ENCODE measurements around the gene TLR10. TPM values are rescaled to one million over a fixed set of nuclear protein-coding genes. Genes with fewer than 3 reads are reported as not detected.

TLR10 gene
- total RNA-seq, 1 donor from 2014 or later = not detected

DNA sequence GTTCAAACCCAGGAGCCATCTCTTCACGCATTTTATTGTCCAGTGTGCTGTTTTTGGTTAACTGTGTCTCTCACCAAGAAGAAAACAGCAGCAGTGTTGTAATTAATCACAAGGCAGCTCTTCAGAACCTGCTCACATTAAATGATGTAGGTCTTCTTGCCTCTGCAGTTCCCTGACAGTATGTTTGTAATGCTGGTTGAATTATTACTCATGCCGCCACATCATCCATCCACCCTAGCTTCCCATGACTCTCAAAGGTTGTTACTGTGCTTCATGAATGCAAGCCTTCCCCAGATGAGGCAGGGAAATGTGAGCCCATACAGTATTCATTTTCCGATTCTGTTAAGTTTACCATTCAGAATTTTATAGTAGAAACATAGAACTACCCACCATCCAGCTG, 17.4 kb downstream of the TLR10 start:
- H3K27me3 Mint-ChIP-seq (ENCODE audit: low read depth, unreplicated experiment) = no peaks in the 10 kb centered on the region
- TF ChIP-seq EZH2 (IDR thresholded peaks at IDR 0.05; ENCODE audit: insufficient read depth, low read length) (no peak), CTCF (IDR thresholded peaks at IDR 0.05; ENCODE audit: insufficient read depth, low read depth, low read length) (no peak)
- peak; percentile 69 for DNase-seq (ENCODE audit: low read depth)

GRCh38 chr4:38764277-38764676, 18.5 kb downstream of the TLR10 start:
- Histone ChIP-seq H3K27ac (ENCODE audit: low read depth, low read length) (no peak overlapping the region), H2AFZ (ENCODE audit: low read depth, low read length) (no peak overlapping the region), H3K4me3 (ENCODE audit: insufficient read depth, low read depth, low read length) (no peak overlapping the region), H3K79me2 (ENCODE audit: insufficient read depth, low read length) (no peaks in the 10 kb centered on the region), H4K20me1 (ENCODE audit: insufficient read depth, low read length) (no peaks in the 10 kb centered on the region), H3K9me3 (ENCODE audit: insufficient read depth, low read depth, low read length) (no peaks in the 10 kb centered on the region), H3K4me2 (ENCODE audit: low read length) (no peak overlapping the region), H3K9ac (ENCODE audit: low read length) (no peak overlapping the region), H3K36me3 (ENCODE audit: insufficient read depth, low read length) (no peaks in the 10 kb centered on the region), H3K4me1 (ENCODE audit: insufficient read depth, low read length) (peaks cover 2% of the 10 kb centered on the region), H3K27me3 (ENCODE audit: insufficient read depth, low read length) (no peaks in the 10 kb centered on the region)
- no peaks in the 10 kb centered on the region for H3K27me3 Mint-ChIP-seq (ENCODE audit: low read depth, unreplicated experiment)
- no peaks in the 10 kb centered on the region for H3K36me3 Mint-ChIP-seq (ENCODE audit: low read depth, unreplicated experiment)
- H3K27ac Mint-ChIP-seq (ENCODE audit: unreplicated experiment) = no peak overlapping the region
- peaks cover 6% of the 10 kb centered on the region for H3K4me1 Mint-ChIP-seq (ENCODE audit: low read depth, unreplicated experiment)
- TF ChIP-seq CTCF (IDR thresholded peaks at IDR 0.05; ENCODE audit: insufficient read depth, low read depth, low read length) = no peak
- no peak for TF ChIP-seq EZH2 (IDR thresholded peaks at IDR 0.05; ENCODE audit: insufficient read depth, low read length)
- no peaks in the 10 kb centered on the region for H3K9me3 Mint-ChIP-seq (ENCODE audit: unreplicated experiment)
- FAIRE-seq (no peak), DNase-seq (ENCODE audit: low read depth) (no peak)
- H3K4me3 Mint-ChIP-seq (ENCODE audit: unreplicated experiment) = no peak overlapping the region

More for the DNA sequence above, 17.4 kb downstream of the TLR10 start:
- H2AFZ ChIP-seq (ENCODE audit: low read depth, low read length) = peak overlapping the region; percentile 1
- H3K9me3 ChIP-seq (ENCODE audit: insufficient read depth, low read depth, low read length) = no peaks in the 10 kb centered on the region
- no peaks in the 10 kb centered on the region for H3K27me3 ChIP-seq (ENCODE audit: insufficient read depth, low read length)
- FAIRE-seq = peak; percentile 34
- no peaks in the 10 kb centered on the region for H3K79me2 ChIP-seq (ENCODE audit: insufficient read depth, low read length)
- no peak overlapping the region for H3K4me3 Mint-ChIP-seq (ENCODE audit: unreplicated experiment)
- H3K4me1 ChIP-seq (ENCODE audit: insufficient read depth, low read length) = peaks cover 2% of the 10 kb centered on the region
- peaks cover 6% of the 10 kb centered on the region for H3K4me1 Mint-ChIP-seq (ENCODE audit: low read depth, unreplicated experiment)
- H3K9ac ChIP-seq (ENCODE audit: low read length) = no peak overlapping the region
- H3K36me3 Mint-ChIP-seq (ENCODE audit: low read depth, unreplicated experiment) = no peaks in the 10 kb centered on the region
- H3K36me3 ChIP-seq (ENCODE audit: insufficient read depth, low read length) = no peaks in the 10 kb centered on the region
- H3K27ac Mint-ChIP-seq (ENCODE audit: unreplicated experiment) = peak overlapping the region; percentile 75
- no peak overlapping the region for H3K4me3 ChIP-seq (ENCODE audit: insufficient read depth, low read depth, low read length)
- H3K9me3 Mint-ChIP-seq (ENCODE audit: unreplicated experiment) = peaks cover 2% of the 10 kb centered on the region
- H4K20me1 ChIP-seq (ENCODE audit: insufficient read depth, low read length) = no peaks in the 10 kb centered on the region
- H3K4me2 ChIP-seq (ENCODE audit: low read length) = no peak overlapping the region
- H3K27ac ChIP-seq (ENCODE audit: low read depth, low read length) = no peak overlapping the region

GRCh38 chr4:38762560-38762959, 20.2 kb downstream of the TLR10 start:
- no peak for DNase-seq (ENCODE audit: low read depth)
- Histone ChIP-seq H3K27me3 (ENCODE audit: insufficient read depth, low read length) (no peaks in the 10 kb centered on the region), H3K4me2 (ENCODE audit: low read length) (no peak overlapping the region), H3K4me3 (ENCODE audit: insufficient read depth, low read depth, low read length) (no peak overlapping the region), H3K9ac (ENCODE audit: low read length) (no peak overlapping the region), H2AFZ (ENCODE audit: low read depth, low read length) (no peak overlapping the region), H4K20me1 (ENCODE audit: insufficient read depth, low read length) (no peaks in the 10 kb centered on the region), H3K79me2 (ENCODE audit: insufficient read depth, low read length) (no peaks in the 10 kb centered on the region), H3K27ac (ENCODE audit: low read depth, low read length) (no peak overlapping the region), H3K36me3 (ENCODE audit: insufficient read depth, low read length) (no peaks in the 10 kb centered on the region), H3K4me1 (ENCODE audit: insufficient read depth, low read length) (no peaks in the 10 kb centered on the region), H3K9me3 (ENCODE audit: insufficient read depth, low read depth, low read length) (no peaks in the 10 kb centered on the region)
- Mint-ChIP-seq H3K27ac (ENCODE audit: unreplicated experiment) (no peak overlapping the region), H3K27me3 (ENCODE audit: low read depth, unreplicated experiment) (no peaks in the 10 kb centered on the region), H3K4me1 (ENCODE audit: low read depth, unreplicated experiment) (peaks cover 6% of the 10 kb centered on the region), H3K9me3 (ENCODE audit: unreplicated experiment) (no peaks in the 10 kb centered on the region), H3K36me3 (ENCODE audit: low read depth, unreplicated experiment) (no peaks in the 10 kb centered on the region), H3K4me3 (ENCODE audit: unreplicated experiment) (no peak overlapping the region)
- TF ChIP-seq EZH2 (IDR thresholded peaks at IDR 0.05; ENCODE audit: insufficient read depth, low read length) (no peak), CTCF (IDR thresholded peaks at IDR 0.05; ENCODE audit: insufficient read depth, low read depth, low read length) (no peak)
- FAIRE-seq = no peak

All from astrocyte (in vitro differentiated cells and primary cell).